Measurements from ENCODE around the gene FAM83D.

FAM83D gene

DNA sequence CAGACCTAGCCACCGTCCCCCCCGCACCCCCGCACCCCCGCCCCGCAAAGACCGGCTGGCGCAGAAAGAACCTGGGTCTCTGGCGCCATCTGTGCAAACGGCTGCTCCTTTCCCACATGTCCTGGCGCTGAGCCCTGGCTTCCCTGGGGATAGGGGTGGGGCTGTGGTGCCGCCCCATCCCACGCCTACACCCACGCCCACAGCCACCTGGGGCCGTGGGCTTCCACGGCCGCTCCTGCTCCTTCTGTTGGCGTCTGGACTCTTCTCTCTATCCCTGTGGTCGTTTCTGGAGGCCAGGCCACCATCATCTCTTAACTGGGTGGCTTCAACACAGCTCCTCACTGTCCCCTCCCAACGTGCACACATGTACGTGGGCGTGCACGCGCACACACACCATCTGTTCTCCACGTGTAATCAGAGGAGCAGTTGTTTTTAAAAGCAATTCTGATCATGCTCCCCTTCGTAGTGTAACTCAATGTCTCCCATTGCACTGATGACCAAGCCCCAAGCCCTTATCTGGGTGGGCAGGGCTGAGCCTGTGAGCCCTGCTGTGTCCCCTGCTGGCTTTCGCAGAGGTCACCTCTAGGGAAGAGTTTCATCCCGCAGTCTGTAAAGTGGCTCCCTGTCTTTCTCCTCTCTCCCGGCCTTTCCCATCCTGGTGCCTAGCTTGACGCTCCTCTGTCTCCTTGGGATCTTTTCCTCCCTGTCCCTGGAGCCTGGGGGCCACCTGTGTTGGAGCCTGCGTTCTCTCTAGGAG, 31.9 kb upstream of the FAM83D start:
- DNase-seq (ENCODE audit: low read depth), result no peak

DNA sequence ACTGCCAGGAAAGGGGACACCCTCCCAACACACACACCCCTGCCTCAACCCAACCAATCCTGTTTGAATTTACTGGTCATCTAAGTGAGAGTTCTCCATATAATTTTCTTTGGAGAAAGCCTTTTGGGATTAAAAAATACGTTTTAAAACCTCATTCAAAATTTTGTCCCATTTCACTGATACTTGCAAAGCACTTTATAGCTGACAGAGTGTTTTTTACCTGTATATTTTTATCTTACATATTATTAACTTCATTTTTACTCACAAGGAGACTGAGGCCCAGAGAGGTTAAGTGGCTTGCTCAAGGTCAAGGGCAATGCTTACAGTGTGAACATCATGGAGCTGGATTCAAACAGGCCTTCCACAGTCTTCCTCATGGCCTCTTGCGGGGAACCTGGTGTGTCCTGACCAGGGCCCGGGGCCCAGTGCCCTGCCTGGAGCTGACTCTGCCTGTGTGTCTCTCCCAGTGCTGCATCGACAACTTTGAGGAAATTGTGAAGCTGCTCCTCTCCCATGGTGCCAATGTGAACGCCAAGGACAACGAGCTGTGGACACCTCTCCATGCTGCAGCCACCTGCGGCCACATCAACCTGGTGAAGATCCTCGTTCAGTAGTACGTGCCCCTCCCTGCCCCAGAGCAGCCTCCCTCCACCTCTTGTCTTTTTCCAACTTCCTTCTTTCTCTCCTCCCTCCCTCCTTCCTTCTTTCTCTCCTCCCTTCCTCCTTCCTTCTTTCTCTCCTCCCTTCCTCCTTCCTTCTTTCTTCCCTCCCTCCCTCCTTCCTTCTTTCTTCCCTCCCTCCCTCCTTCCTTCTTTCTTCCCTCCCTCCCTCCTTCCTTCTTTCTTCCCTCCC, 30.9 kb upstream of the FAM83D start:
- DNase-seq (ENCODE audit: low read depth), result no peak

DNA sequence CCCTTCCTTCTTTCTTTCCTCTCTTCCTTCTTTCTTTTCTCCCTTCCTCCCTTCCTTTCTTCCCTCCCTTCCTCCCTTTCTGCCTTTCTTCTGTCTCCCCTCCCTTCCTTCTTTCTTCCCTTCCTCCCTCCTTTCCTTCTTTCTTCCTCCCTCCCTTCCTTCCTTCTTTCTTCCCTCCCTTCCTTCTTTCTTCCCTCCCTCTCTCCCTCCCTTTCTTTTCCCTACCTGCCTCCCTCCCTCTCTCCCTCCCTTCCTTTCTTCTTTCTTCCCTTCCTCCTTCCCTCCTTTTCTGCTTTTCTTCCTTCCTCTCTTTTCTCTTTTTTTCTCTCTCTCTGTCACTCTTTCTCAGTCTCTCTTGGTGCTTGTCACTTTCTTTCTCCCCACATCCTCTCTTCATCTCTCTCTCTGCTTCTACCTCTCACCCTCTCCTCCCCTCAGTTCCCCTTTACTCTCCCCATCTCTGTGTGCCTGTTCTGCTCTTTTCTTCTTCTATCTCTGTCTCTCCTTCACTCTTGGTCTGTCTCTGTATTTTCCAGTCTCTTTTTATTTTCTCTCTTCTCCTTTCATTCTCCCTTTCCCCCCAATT, 30.1 kb upstream of the FAM83D start:
- no peak for DNase-seq (ENCODE audit: low read depth)

DNA sequence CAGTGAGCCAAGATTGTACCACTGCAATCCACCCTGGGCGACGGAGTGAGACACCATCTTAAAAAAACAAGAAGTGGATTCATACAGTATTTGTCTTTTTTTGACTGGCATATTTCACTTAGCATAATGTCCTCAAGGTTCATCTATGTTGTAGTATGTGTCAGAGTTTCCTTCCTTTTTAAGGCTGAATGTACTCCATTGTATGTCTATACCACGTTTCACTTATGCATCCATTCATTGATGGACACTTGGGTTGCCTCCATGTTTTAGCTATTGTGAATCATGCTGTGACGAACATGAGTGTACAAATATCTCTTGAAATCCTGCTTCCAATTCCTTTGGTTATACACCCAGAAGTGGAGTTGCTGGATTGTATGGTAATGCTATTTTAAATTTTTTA, 28.9 kb upstream of the FAM83D start:
- no peak for DNase-seq (ENCODE audit: low read depth)

DNA sequence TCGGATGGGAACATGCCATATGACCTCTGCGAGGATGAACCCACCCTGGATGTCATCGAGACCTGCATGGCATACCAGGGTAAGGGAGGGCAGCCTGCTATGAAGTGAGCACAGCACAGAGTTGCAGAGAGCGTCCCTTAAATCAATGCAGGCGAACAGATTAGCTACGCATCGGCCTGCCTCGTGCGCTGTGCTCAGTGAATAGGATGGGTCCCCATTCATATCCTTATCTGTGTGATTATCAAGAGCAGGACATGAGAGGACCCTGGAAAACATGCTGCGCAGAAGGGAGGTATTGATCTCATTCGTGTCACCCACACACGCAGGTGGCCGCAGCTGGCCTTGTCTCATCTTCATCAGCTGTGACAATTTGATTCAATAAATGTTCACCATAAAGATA, 25.6 kb upstream of the FAM83D start:
- no peak for DNase-seq (ENCODE audit: low read depth)

DNA sequence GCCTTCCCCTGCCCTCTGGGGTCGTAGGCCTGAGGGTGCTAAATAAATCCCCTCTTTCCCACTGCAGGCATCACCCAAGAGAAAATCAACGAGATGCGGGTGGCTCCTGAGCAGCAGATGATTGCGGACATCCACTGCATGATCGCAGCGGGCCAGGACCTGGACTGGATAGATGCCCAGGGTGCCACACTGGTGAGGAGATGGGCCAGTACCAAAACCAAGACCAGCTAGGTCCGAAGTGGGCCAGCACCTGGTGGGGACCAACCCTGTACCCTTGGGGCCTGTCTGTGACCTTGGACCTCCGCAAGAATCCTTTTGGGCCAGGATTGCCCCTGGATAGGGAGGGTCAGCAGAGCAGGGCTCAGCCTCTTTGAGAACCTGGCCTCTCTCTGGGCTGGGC, 23.6 kb upstream of the FAM83D start:
- no peak for DNase-seq (ENCODE audit: low read depth)

DNA sequence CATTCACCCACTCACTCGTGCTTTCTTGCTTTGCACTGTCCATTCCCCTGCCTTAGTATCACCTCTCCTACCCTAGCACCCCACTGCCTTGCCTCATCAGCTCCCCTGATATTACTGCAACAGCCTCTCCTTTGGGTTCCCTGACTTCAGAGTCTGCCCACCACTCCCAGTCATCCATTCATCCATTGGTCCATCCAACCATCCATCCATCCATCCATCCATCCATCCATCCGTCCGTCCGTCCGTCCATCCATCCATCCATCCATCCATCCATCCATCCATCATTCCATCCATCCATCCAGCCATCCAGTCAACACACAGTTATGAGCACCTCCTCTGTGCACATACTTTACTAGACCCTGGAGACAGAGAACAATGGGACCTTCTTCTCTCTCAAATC, 22.9 kb upstream of the FAM83D start:
- DNase-seq (ENCODE audit: low read depth), result no peak

DNA sequence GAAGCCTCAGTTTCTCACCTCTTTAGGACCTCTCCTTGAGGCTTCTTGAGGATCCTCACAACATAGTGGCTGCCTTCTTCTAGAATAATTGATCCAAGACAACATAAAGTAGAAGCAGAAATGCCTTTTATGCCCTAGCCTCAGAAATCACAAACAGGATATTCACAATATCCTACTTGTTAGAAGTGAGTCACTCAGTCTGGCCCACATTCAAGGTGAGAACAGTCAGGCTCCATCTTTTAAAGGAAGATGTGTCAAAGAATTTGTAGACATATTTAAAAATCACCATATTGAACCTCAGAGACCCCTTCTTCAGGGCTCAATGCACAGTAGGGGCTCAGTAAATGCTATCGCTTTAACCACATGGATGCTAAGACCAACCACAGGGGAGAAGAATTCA, 20.8 kb upstream of the FAM83D start:
- no peak for DNase-seq (ENCODE audit: low read depth)

DNA sequence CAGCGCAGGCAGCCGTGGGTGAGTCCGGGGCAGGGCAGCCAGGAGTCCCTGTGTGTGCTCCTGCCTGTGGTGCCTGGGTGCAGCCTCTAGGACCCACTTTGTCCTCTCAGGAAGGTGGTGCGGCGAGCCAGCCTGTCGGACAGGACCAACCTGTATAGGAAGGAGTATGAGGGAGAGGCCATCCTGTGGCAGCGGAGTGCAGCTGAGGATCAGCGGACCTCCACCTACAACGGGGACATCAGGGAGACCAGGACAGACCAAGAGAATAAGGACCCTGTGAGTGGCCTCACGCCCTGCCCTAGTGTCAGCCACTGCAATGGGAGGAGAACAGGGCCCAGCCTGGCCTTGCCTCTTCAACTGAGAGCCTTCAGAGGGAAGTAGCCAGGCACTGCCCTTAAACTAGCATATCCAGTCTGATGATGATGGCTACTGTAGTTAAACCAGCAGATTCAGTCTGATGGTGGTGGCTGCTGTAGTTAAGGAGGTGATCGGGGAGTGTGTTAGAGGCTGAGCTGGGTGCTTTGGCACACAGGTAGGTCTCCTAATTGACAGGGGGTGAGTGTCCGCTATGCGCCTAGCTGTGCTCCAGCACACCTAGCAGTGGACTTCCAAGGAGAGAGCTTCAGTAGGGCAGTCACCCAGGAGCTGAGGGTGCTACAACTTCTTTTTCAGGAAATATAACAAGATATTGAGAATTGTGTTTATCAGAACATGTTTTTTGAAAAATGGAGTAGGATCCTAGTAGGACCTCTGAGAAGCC, 18.1 kb upstream of the FAM83D start:
- DNase-seq (ENCODE audit: low read depth), result no peak

DNA sequence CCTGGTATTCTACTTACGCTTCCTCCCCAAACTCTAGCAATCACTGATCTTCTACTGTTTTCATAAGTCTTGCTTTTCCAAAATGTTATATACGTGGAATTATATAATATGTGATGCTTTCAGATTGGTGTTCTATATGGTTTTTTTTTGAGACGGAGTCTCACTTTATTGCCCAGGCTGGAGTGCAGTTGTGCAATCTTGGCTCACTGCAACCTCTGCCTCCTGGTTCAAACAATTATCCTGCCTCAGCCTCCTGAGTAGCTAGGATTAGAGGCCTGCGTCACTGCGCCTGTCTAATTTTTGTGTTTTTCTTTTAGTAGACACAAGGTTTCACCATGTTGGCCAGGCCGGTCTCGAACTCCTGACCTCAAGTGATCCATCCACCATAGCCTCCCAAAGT, 10.9 kb upstream of the FAM83D start:
- no peak for DNase-seq (ENCODE audit: low read depth)

DNA sequence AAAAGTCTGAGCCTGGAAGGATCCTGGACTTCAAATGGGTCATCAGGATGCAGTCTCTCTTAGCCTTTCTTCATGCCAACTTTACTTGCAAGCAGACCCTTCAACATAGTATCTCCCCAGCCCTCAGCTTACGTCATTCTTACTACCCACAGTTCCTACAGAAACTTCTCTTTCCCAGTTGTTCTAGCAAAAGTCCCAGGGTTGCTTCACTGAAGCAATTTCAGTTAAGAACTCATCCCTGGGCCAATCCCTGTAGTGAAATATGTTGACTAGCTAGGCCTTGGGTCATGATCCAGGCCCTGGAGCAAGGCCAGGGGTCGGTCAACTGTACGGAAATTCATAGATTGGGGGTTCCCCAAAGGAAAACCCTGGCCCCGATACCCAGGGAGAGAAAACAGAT, 8.6 kb upstream of the FAM83D start:
- no peak for DNase-seq (ENCODE audit: low read depth)

DNA sequence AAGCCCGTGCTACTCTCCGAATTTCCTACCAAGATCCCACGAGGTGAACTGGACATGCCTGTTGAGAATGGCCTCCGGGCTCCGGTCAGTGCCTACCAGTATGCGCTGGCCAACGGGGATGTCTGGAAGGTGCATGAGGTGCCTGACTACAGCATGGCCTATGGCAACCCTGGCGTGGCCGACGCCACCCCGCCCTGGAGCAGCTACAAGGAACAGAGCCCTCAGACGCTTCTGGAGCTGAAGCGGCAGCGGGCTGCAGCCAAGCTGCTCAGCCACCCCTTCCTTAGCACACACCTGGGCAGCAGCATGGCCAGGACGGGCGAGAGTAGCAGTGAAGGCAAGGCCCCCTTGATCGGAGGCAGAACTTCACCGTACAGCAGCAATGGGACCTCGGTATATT, 8.0 kb upstream of the FAM83D start:
- no peak for DNase-seq (ENCODE audit: low read depth)

DNA sequence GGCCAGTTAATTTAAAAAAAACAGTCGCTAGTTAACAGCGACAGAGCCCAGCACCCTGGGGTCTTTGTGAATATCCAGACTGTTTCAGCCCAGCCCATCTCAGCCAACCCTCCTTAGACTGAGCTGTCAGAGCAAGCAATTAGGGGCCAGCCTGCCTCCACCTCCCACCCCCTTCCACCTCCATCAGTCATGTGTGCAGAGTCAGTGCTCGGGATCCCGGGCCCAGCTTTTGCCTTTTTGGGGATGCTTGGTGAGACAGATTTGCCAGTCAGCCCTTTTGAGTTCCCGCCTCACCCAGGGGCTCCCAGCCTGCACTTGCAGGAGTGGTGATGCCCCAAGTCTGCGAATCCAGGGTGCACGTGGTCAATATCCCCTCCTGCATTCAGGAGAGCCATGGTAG, 6.5 kb upstream of the FAM83D start:
- no peak for DNase-seq (ENCODE audit: low read depth)

DNA sequence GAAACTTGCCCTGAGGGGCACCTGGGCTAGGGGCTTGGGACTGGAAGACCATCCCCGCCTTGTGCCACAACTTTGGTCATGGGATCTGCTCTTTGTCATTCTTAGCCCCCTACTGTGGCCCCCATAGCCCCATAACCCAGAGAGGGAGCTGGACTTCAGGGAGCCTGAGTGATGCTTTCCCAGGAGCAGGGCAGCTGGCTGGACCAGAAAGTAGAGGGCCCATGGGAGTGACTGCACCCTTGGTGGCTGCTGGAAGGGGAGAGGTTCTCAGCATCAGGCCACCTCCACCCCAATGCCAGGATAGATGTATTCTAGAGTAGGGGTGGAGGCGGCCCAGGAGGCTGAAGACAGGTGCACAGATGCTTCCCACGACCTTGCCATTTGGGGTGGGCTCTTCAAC, 5.8 kb upstream of the FAM83D start:
- no peak for DNase-seq (ENCODE audit: low read depth)

DNA sequence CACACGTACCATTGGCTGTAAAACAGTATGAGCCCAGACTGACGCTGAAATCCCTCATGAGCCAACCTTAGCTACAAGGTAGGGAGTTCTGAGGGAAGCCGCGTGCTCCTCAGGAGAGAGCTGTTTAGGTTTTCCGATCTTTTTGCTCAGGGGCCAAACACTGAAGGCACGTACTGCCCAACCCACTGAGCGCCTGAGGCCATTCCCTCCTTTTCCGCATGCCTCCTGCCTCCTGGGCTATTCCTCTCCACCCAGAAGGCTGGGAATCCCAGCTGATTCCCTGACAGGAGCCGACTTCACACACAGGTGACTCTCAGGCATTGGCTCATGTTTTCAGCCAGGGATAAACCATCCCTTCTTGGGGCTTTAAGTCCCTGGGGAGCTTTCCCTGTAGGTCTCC, 5.4 kb upstream of the FAM83D start:
- DNase-seq (ENCODE audit: low read depth), result no peak

DNA sequence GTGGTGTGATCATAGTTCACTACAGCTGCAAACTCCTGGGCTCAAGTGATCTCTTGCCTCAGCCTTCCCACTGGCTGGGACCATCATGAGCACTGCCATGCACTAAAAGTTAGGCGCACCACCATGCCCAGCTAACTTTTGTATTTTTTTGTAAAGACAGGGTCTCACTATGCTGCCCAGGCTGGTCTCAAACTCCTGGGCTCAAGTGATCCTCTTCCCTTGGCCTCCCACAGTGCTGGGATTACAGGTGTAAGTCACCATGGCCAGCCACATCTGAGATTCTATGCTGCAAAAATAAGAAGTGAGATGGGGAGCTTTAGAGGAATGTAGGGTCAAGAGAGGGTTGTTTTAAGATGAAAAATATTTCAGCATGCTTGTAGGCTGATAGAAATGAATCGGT, 1.5 kb upstream of the FAM83D start:
- DNase-seq (ENCODE audit: low read depth), result no peak

DNA sequence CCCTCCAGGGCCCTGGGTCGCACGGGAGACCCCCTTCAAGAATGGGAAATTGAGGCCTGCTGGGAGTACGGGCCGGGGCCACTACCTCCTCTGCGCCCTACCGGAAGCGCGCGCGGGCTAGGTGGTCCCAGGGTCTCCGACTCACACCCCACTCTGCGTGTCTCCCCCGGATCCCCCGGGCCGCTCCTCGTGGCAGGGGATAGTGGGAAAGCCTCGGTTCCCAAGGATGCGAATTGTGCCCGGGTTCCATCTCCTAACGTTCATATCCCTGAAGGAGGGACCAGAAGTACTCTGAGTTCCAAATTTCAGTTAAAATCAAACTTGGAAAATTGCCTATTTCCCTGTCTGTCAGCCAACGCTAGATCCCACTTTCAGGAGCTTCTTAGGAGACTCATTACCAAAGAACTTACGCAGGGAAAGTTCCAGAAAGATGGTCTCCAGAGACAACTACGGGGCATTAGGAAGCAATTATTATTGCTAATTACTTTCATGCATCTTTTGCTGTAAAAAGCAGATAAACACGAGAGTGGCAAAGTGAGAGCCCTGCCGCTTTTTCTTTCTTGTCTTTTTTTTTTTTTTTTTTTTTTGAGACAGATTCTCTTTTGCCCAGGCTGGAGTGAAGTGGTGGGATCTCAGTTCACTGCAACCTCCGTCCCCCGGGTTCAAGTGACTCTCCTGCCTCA, 858 bp downstream of the FAM83D start:
- no peak for DNase-seq (ENCODE audit: low read depth)

DNA sequence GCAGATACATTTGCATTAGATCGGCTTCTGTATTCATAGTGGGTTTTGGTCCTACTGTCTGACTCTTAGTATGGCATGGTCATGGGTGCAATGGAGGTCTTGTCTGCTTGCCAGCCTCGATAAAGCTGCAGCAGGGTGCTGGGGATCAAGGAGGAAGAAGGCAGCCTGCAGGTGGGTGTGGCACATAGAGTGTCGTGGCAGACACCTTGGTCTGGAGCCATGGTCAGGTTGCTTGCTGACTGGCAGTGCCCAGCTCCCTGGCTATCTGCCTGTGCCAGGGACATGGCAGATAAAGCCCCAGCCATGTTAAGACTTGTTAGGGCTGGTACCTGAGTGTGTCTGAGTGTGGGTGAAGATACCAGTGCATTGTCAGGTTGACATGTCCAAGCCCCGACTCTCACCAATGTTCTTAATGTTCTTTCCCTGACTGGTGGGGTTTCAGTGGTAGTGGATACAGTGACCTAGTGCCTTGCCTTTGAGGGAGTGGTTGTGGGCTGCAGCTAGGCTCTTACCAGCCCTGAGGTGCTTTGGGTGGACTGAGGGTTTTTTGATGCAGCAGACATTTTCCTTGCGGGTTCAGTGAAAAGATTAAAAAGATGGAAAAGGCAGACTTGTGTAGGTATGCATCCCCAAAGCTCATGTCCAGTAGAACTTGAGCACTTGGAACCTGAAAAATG, 1.8 kb downstream of the FAM83D start:
- DNase-seq (ENCODE audit: low read depth), result no peak

DNA sequence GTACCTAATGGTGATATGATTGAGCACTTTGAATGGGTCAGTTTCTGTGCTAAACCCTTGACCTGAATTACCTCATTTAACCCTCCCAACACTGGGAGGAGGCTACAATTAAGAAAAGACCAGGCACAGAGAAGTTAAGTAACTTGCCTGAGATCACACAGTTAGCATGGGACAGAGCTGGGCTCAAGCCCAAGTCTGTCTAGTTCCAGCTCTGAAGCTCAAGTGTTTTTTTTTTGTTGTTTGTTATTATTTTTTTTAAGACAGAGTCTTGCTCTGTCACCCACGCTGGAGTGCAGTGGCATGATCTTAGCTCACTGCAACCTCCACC, 4.0 kb downstream of the FAM83D start:
- DNase-seq (ENCODE audit: low read depth), result no peak

DNA sequence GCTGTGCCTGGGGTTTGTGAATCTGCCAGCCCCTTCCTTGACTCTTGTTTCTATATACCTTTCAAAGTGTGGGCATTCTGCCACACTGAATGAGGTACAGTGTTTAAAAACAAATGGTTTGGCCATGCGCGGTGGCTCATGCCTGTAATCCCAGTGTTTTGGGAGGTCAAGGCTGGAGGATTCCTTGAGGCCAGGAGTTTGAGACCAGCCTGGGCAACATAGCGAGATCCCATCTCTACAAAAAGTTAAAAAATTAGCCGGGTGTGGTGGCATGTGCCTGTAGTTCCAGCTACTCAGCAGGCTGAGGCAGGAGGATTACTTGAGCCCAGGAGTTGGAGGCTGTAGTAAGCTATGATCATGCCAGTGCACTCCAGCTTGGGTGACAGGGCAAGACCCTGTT, 5.8 kb downstream of the FAM83D start:
- DNase-seq (ENCODE audit: low read depth), result no peak

DNA sequence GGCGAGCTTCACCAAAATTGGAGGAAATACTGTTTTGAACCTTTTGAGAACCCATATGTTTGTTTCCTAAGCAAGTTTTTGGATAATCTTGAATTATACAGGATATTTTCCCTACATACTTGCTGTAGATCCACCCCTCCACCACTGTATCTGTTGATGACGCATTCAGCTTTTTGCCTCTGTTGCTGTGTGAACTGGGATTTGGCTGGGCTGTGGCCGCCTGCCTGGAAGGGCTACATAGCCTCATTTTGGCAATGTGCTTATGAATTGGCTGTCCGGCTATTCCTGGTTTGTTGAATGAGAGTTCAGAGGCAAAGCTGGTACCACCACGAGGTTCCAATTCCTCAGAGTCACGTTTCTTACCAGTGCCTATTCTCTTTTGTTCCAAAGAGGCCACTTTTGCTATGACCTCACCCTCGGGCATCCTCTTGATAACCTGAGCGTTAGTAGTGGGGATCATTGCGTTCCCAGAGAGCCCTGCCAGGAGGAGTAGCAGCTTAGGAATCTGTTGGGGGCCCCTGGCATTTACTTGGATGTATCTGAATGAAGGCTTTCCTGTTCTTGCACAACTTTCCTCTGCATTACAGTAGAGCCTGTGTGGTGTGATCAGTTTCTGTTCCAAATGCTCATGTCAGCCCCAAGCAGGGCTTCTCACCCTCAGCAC, 6.4 kb downstream of the FAM83D start:
- no peak for DNase-seq (ENCODE audit: low read depth)
